ENCODE measurements around the gene ADORA2B. TPM values are rescaled to one million over a fixed set of nuclear protein-coding genes. Genes with fewer than 3 reads are reported as not detected.
A peak's percentile ranks its signal among the peaks of the same experiment; 100 is the strongest.

ADORA2B gene
- total and polyA plus RNA-seq, 2 donors from 2014 or later = 0.60 TPM; not detected in 1

- H3K27me3 ChIP-seq (ENCODE audit: control insufficient read depth, insufficient read depth, low read length) = no peaks in the 10 kb centered on the region
- FAIRE-seq (no peak), DNase-seq (no peak)
- no peak overlapping the region for H3K27ac ChIP-seq (ENCODE audit: low read depth in 2 of 2, low read length in 2 of 2)
- TF ChIP-seq CTCF (IDR thresholded peaks at IDR 0.05; ENCODE audit: borderline replicate concordance, extremely low read depth, insufficient read depth) = no peak
- H3K9me3 ChIP-seq (ENCODE audit: control insufficient read depth in 2 of 3, insufficient read depth in 1 of 3, low read length in 3 of 3) = no peaks in the 10 kb centered on the region
- no peak overlapping the region for H3K4me3 ChIP-seq (ENCODE audit: low read length in 3 of 3)
- H3K9ac ChIP-seq (ENCODE audit: low read length in 3 of 3) = no peak overlapping the region
- H3K4me1 ChIP-seq (ENCODE audit: control insufficient read depth in 2 of 3, insufficient read depth in 2 of 3, low read depth in 1 of 3, low read length in 3 of 3) = no peaks in the 10 kb centered on the region
- no peaks in the 10 kb centered on the region for H3K36me3 ChIP-seq (ENCODE audit: control insufficient read depth in 2 of 3, insufficient read depth in 3 of 3, low read length in 3 of 3)
- intact Hi-C loops (cut with DNase I) = no loop called here
Observed at GRCh38 chr17:15922586-15922985, 22.3 kb upstream of the ADORA2B start.

GRCh38 chr17:15926039-15926740, 18.7 kb upstream of the ADORA2B start:
- no peak for TF ChIP-seq CTCF (IDR thresholded peaks at IDR 0.05; ENCODE audit: borderline replicate concordance, extremely low read depth, insufficient read depth)
- Histone ChIP-seq H3K27me3 (ENCODE audit: control insufficient read depth, insufficient read depth, low read length) (no peaks in the 10 kb centered on the region), H3K4me1 (ENCODE audit: control insufficient read depth in 2 of 3, insufficient read depth in 2 of 3, low read depth in 1 of 3, low read length in 3 of 3) (no peaks in the 10 kb centered on the region), H3K4me3 (ENCODE audit: low read length in 3 of 3) (no peak overlapping the region), H3K27ac (ENCODE audit: low read depth in 2 of 2, low read length in 2 of 2) (no peak overlapping the region), H3K36me3 (ENCODE audit: control insufficient read depth in 2 of 3, insufficient read depth in 3 of 3, low read length in 3 of 3) (no peaks in the 10 kb centered on the region), H3K9me3 (ENCODE audit: control insufficient read depth in 2 of 3, insufficient read depth in 1 of 3, low read length in 3 of 3) (no peaks in the 10 kb centered on the region), H3K9ac (ENCODE audit: low read length in 3 of 3) (no peak overlapping the region)
- FAIRE-seq (no peak), DNase-seq (peak in 1 of 5 donors; percentile 32)
- intact Hi-C loops (cut with DNase I) = no loop called here

- peak in 1 of 5 donors; percentile 43 for DNase-seq
Observed at GRCh38 chr17:15928286-15928785, 16.6 kb upstream of the ADORA2B start.

More at GRCh38 chr17:15928286-15928785, 16.6 kb upstream of the ADORA2B start:
- Histone ChIP-seq H3K36me3 (ENCODE audit: control insufficient read depth in 2 of 3, insufficient read depth in 3 of 3, low read length in 3 of 3) (no peaks in the 10 kb centered on the region), H3K27me3 (ENCODE audit: control insufficient read depth, insufficient read depth, low read length) (no peaks in the 10 kb centered on the region), H3K4me3 (ENCODE audit: low read length in 3 of 3) (no peak overlapping the region), H3K9ac (ENCODE audit: low read length in 3 of 3) (no peak overlapping the region), H3K9me3 (ENCODE audit: control insufficient read depth in 2 of 3, insufficient read depth in 1 of 3, low read length in 3 of 3) (no peaks in the 10 kb centered on the region), H3K4me1 (ENCODE audit: control insufficient read depth in 2 of 3, insufficient read depth in 2 of 3, low read depth in 1 of 3, low read length in 3 of 3) (no peaks in the 10 kb centered on the region), H3K27ac (ENCODE audit: low read depth in 2 of 2, low read length in 2 of 2) (no peak overlapping the region)
- intact Hi-C loops (cut with DNase I) = no loop called here
- no peak for TF ChIP-seq CTCF (IDR thresholded peaks at IDR 0.05; ENCODE audit: borderline replicate concordance, extremely low read depth, insufficient read depth)
- FAIRE-seq = no peak

Measured in kidney (tissue), 14 donors.